OCI-LY1 (cell line): ENCODE data around the gene TMEM115.

Experiments
- EZH2 ChIP-seq: fragments of 200-600 bp; sonication (generic), shearing (Covaris generic); IDR thresholded peaks from 2 replicates; pipeline ENCODE4 v1.8.0; 2017; ENCODE audit warnings: borderline replicate concordance, mixed run types, mild to moderate bottlenecking, antibody characterized with exemption, low read length, moderate library complexity, mixed read lengths
- TF ChIP-seq, protein P1 (sequence below): fragments of 200-600 bp; sonication (generic), shearing (Covaris generic); IDR thresholded peaks from 2 replicates; pipeline ENCODE4 v1.5.1; 2017; ENCODE audit warnings: mild to moderate bottlenecking, antibody characterized with exemption, low read length, moderate library complexity, mixed read lengths

DNA sequence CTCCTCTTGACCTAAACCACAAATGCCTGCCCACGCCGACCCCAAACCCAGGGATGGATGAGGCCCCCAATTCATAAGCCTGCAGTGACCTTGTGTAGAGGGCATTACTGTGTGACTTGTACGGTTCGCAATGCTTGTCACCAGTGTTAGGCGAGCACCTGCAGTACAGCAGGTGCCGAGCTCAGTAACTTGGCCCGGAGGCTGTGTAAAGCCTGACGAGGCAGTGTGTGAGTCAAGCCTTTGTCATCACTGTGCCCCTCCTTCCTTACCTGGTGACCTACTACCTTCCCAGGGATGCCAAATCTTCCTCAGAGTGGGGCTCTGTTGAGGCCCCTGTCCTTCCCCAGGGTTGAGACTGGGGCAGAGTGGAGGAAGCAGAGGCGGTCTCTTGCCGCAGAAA is 37.2 kb upstream of the TMEM115 start:
- TF ChIP-seq, protein P1, sequence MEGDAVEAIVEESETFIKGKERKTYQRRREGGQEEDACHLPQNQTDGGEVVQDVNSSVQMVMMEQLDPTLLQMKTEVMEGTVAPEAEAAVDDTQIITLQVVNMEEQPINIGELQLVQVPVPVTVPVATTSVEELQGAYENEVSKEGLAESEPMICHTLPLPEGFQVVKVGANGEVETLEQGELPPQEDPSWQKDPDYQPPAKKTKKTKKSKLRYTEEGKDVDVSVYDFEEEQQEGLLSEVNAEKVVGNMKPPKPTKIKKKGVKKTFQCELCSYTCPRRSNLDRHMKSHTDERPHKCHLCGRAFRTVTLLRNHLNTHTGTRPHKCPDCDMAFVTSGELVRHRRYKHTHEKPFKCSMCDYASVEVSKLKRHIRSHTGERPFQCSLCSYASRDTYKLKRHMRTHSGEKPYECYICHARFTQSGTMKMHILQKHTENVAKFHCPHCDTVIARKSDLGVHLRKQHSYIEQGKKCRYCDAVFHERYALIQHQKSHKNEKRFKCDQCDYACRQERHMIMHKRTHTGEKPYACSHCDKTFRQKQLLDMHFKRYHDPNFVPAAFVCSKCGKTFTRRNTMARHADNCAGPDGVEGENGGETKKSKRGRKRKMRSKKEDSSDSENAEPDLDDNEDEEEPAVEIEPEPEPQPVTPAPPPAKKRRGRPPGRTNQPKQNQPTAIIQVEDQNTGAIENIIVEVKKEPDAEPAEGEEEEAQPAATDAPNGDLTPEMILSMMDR = no peak
- TF ChIP-seq EZH2 = no peak
